ENCODE results near the gene QPCTL. TPM values are rescaled to one million over a fixed set of nuclear protein-coding genes. Genes with fewer than 3 reads are reported as not detected.

Gene QPCTL
- total and polyA plus RNA-seq, 2 donors (not counting 1 experiment from before 2014, with no cell fraction given): 9.4 to 50.9 TPM

DNA sequence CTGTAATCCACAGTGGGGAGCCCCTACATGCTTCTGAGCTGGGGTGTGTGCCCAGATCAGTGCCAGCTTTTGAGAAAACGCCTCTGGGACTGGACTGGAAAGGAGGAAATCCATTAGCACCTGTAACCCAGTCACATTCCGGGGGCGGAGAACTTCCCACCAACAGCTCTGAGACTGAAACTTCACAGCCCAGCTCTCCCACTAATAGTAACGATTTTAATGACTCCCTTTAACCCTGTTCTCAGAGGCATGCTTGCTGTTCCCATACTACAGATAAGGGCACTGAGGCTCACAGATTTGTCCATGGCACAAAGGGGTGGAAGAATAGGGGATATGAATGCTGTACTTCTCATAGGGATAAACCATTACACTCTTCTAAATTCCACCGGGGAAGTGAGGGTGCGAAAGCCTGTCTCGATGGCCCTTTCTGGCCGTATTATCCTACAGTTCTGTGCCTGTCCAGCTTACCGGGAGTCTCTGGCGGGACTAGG, 37.4 kb downstream of the QPCTL start:
- 22% methylated on average over 9 of the region's 10 CpGs for WGBS (ENCODE audit: insufficient coverage)
- Histone ChIP-seq H3K79me2 (ENCODE audit: control insufficient read depth, insufficient read depth, low read length) (peaks cover 63% of the 10 kb centered on the region), H3K36me3 (replicated peaks in 1 of 2; ENCODE audit: control extremely low read depth in 1 of 2, control insufficient read depth in 1 of 2, extremely low read depth in 1 of 2, insufficient read depth in 2 of 2, low read length in 1 of 2) (peaks cover 1 to 3% of the 10 kb centered on the region in 2 experiments), H3K4me3 (ENCODE audit: control extremely low read depth in 1 of 5, extremely low read depth in 1 of 5, insufficient read depth in 1 of 5, low read depth in 2 of 5, low read length in 4 of 5) (peak overlapping the region; percentile 68 to 98 (median 87)), H3K4me1 (ENCODE audit: control insufficient read depth in 2 of 2, insufficient read depth in 2 of 2, low read length in 2 of 2) (peaks cover 11 to 25% of the 10 kb centered on the region in 2 donors), H3K4me2 (replicated peaks; ENCODE audit: low read depth, low read length, poor library complexity, severe bottlenecking) (peak overlapping the region; percentile 90), H3K9me3 (ENCODE audit: control extremely low read depth in 1 of 3, control insufficient read depth in 2 of 3, insufficient read depth in 1 of 3, low read length in 2 of 3) (peaks cover 0 to 6% (median 0%) of the 10 kb centered on the region in 3 donors), H3K27me3 (replicated peaks in 1 of 4; ENCODE audit: control extremely low read depth in 1 of 4, control insufficient read depth in 3 of 4, insufficient read depth in 4 of 4, low read length in 3 of 4) (no peaks in the 10 kb centered on the region), H3K9ac (ENCODE audit: low read length) (peak overlapping the region; percentile 92), H2AFZ (ENCODE audit: insufficient read depth, low read depth, low read length, poor library complexity, severe bottlenecking) (peak overlapping the region; percentile 81), H3K27ac (ENCODE audit: low read length in 2 of 2) (peak overlapping the region; percentile 54 to 94), H4K20me1 (ENCODE audit: control insufficient read depth, insufficient read depth, low read length, poor library complexity, severe bottlenecking) (peaks cover 36% of the 10 kb centered on the region)
- intact Hi-C loops (cut with micrococcal nuclease): loop anchor here (1.0 to 2.0 kb wide), 6 partner anchors 13 to 323 kb away; partner anchors contain the start of genes DMWD, POLR1G, QPCTL and SIX5
- POLR2A ChIA-PET: interaction anchor here (0.5 to 2.4 kb wide), 7 partner anchors 12 to 1131 kb away, joined by 3 to 25 read pairs (median 4); partner anchors contain the start of genes ARHGAP35, QPCTL, SIX5 and SNRPD2
- H3K9me3 Mint-ChIP-seq (ENCODE audit: insufficient read depth): no peaks in the 10 kb centered on the region
- peak overlapping the region; percentile 94 for H3K27ac Mint-ChIP-seq
- H3K4me1 Mint-ChIP-seq: peaks cover 28% of the 10 kb centered on the region
- ATAC-seq (ENCODE audit: low read depth) (no peak), DNase-seq (peak; percentile 27)
- TF ChIP-seq, protein P1, sequence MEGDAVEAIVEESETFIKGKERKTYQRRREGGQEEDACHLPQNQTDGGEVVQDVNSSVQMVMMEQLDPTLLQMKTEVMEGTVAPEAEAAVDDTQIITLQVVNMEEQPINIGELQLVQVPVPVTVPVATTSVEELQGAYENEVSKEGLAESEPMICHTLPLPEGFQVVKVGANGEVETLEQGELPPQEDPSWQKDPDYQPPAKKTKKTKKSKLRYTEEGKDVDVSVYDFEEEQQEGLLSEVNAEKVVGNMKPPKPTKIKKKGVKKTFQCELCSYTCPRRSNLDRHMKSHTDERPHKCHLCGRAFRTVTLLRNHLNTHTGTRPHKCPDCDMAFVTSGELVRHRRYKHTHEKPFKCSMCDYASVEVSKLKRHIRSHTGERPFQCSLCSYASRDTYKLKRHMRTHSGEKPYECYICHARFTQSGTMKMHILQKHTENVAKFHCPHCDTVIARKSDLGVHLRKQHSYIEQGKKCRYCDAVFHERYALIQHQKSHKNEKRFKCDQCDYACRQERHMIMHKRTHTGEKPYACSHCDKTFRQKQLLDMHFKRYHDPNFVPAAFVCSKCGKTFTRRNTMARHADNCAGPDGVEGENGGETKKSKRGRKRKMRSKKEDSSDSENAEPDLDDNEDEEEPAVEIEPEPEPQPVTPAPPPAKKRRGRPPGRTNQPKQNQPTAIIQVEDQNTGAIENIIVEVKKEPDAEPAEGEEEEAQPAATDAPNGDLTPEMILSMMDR (IDR thresholded peaks at IDR 0.05): no peak
- TF ChIP-seq EZH2 (IDR thresholded peaks at IDR 0.05; ENCODE audit: borderline replicate concordance, insufficient read depth, low read depth, low read length, poor library complexity, severe bottlenecking): no peak
- H3K27me3 Mint-ChIP-seq: no peaks in the 10 kb centered on the region
- CTCF ChIA-PET: interaction anchor here (0.6 to 2.2 kb wide), 8 partner anchors 12 to 173 kb away, joined by 3 to 10 read pairs (median 3); partner anchors contain the start of gene SIX5
- H3K4me3 Mint-ChIP-seq: peak overlapping the region; percentile 94

Measured in B cell (primary cell).